Mucosa of descending colon (tissue), 3 donors: ENCODE measurements around the gene INO80D. TPM values are rescaled to one million over a fixed set of nuclear protein-coding genes. Genes with fewer than 3 reads are reported as not detected.
A peak's percentile ranks its signal among the peaks of the same experiment; 100 is the strongest.
"Not testable (repeated sequence)": the region's sequence is repeated elsewhere in the genome, so short reads cannot be mapped to it uniquely, and the experiment has no call there.

Experiments used
- ATAC-seq: fragments of 200-7000 bp; cut with Tn5 transposase; one replicate; pipeline ENCODE4 v1.9.1; 2020; ENCODE audit warnings: mild to moderate bottlenecking, moderate library complexity
- DNase-seq, 3 donors: peaks; one replicate each; pipeline ENCODE4 v3.0.0-alpha.2; 2020
- H3K36me3 ChIP-seq: fragments of 200-600 bp; one replicate; pipeline ENCODE4 v1.8.0; 2021; ENCODE audit warnings: low read depth, mild to moderate bottlenecking
- H3K4me1 ChIP-seq: fragments of 200-600 bp; one replicate; pipeline ENCODE4 v1.8.0; 2021; ENCODE audit warnings: low read depth, mild to moderate bottlenecking
- H3K4me3 ChIP-seq: fragments of 200-600 bp; one replicate; pipeline ENCODE4 v1.8.0; 2021; ENCODE audit warnings: mild to moderate bottlenecking
- H3K9me3 ChIP-seq: fragments of 200-600 bp; one replicate; pipeline ENCODE4 v1.8.0; 2021; ENCODE audit warnings: mild to moderate bottlenecking
- CTCF ChIP-seq: fragments of 200-600 bp; IDR thresholded peaks from one replicate; pipeline ENCODE4 v1.8.0; 2022; ENCODE audit warnings: antibody characterized with exemption, mild to moderate bottlenecking
- intact Hi-C, 2 donors: fragments of 100-400 bp; cut with DNase I in 1 of 2; cut with micrococcal nuclease in 1 of 2; formaldehyde crosslinking; loops; one replicate each; pipeline versions ENCODE4 v1.11.0 to v1.11.1; 2022; cut with DNase I, micrococcal nuclease
- total RNA-seq, 3 donors: library from RNA; stranded (reverse); fragmentation: NEBNext Ultra II Directional in 2 of 3; extraction: Animal tissue kit (Norgen Biotek cat#: 25700) in 2 of 3; gene quantifications; one replicate each; pipeline versions ENCODE4 v1.2.1 to v1.2.4, GENCODE V29; 2021 to 2023
- donor health status: DM: no; HTN: no; CAD: no; lungs with moderate emphysema.
- donor health status: DM: no; HTN: no; CAD: no.
- donor health status: DM: no; HTN: yes; CAD: no.

Gene INO80D
- total RNA-seq, 3 donors from 2014 or later = 27.3 to 36.2 (median 30.8) TPM

GRCh38 chr2:206054952-206055351 lies 31.0 kb downstream of the INO80D start:
- H3K36me3 ChIP-seq = no peaks in the 10 kb centered on the region

DNA sequence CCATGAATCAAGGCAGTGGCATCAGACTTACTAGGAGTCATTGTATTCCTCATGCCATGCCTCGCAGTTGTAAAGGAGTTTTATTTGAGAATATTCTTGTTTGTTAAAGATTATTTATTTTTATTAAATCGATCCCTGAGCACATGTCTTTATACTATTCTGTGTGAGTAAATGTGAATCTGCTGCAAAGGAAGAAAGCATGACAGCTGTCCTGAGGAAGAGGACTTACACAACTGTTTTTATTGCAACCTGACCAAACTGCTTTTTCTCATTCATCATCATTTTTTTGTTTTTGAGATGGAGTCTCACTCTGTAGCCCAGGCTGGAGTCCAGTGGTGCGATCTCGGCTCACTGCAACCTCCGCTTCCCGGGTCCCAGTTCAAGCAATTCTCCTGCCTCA lies 34.1 kb downstream of the INO80D start:
- intact Hi-C loops = no loop called here
- no peak for DNase-seq
- Histone ChIP-seq H3K4me1 (peaks cover 29% of the 10 kb centered on the region), H3K9me3 (no peaks in the 10 kb centered on the region), H3K4me3 (no peak overlapping the region), H3K36me3 (no peaks in the 10 kb centered on the region)
- no peak for TF ChIP-seq CTCF
- no peak for ATAC-seq

More at GRCh38 chr2:206054952-206055351, 31.0 kb downstream of the INO80D start:
- no peak for TF ChIP-seq CTCF
- intact Hi-C loops = no loop called here
- Histone ChIP-seq H3K4me3 (no peak overlapping the region), H3K9me3 (no peaks in the 10 kb centered on the region), H3K4me1 (peaks cover 18% of the 10 kb centered on the region)
- ATAC-seq (no peak), DNase-seq (no peak)

GRCh38 chr2:206049392-206049791 lies 36.6 kb downstream of the INO80D start:
- no peak for TF ChIP-seq CTCF
- intact Hi-C loops = no loop called here
- ATAC-seq (peak; percentile 85), DNase-seq (no peak)
- Histone ChIP-seq H3K36me3 (no peaks in the 10 kb centered on the region), H3K4me3 (no peak overlapping the region), H3K4me1 (peaks cover 19% of the 10 kb centered on the region), H3K9me3 (no peaks in the 10 kb centered on the region)

GRCh38 chr2:206045251-206045650 lies 40.7 kb downstream of the INO80D start:
- no peaks in the 10 kb centered on the region for H3K36me3 ChIP-seq
- no peak for TF ChIP-seq CTCF
- H3K4me3 ChIP-seq = no peak overlapping the region
- no peak for DNase-seq
- peaks cover 10% of the 10 kb centered on the region for H3K4me1 ChIP-seq
- H3K9me3 ChIP-seq = no peaks in the 10 kb centered on the region
- intact Hi-C loops = no loop called here
- ATAC-seq = no peak

- no peak for TF ChIP-seq CTCF
- H3K4me1 ChIP-seq = no peaks in the 10 kb centered on the region
- ATAC-seq (no peak), DNase-seq (no peak)
- H3K9me3 ChIP-seq = no peaks in the 10 kb centered on the region
- no peaks in the 10 kb centered on the region for H3K36me3 ChIP-seq
- intact Hi-C loops = no loop called here
- H3K4me3 ChIP-seq = no peak overlapping the region
These were observed 45.4 kb downstream of the INO80D start for GRCh38 chr2:206040525-206040924.

DNA sequence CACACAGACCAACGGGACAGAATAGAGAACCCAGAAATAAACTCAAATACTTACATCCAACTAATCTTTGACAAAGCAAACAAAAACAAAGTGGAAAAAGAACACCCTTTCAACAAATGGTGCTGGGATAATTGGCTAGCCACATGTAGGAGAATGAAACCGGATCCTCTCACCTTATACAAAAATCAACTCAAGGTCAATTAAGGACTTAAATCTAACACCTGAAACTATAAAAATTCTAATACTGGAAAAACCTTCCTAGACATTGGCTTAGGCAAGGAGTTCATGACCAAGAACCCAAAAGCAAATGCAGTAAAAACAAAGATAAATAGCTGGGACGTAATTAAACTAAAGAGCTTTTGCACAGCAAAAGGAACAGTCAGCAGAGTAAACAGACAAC lies 50.6 kb downstream of the INO80D start:
- ATAC-seq, H3K4me1 ChIP-seq, DNase-seq, intact Hi-C loops, H3K36me3 ChIP-seq, H3K9me3 ChIP-seq, H3K4me3 ChIP-seq: not testable (repeated sequence)

DNA sequence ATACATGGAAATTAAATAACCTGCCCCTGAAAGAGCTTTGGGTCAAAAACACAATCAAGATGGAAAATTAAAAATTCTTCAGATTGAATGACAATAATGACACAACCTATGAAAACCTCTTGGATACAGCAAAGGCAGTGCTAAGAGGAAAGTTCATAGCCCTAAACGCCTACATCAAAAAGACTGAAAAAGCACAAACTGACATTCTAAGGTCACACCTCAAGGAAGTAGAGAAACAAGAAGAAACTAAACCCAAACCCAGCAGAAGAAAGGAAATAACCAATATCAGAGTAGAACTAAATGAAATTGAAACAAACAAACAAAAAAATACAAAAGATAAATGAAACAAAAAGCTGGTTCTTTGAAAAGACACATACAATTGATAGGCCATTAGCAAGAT lies 52.5 kb downstream of the INO80D start:
- H3K9me3 ChIP-seq, H3K36me3 ChIP-seq, intact Hi-C loops, DNase-seq, ATAC-seq, H3K4me1 ChIP-seq, H3K4me3 ChIP-seq: not testable (repeated sequence)
